Endothelial cell of umbilical vein (primary cell): ENCODE data around the gene SYT8. TPM values are rescaled to one million over a fixed set of nuclear protein-coding genes. Genes with fewer than 3 reads are reported as not detected.

Experiments
- BruUV-seq: library from RNA; stranded (reverse); fragments of 400-500 nt; replicated peaks from 2 replicates; lab custom pipeline; 2021; lab: Mats Ljungman, UMichigan
- CTCF ChIA-PET: fragments of 300-600, 350-600 bp; sonication (Branson Sonifier 250); formaldehyde crosslinking; loops from one replicate; lab custom pipeline; 2021; ENCODE audit warnings: antibody characterized with exemption, inconsistent platforms; lab: Charles Lee
- POLR2A ChIA-PET: fragments of 300-600, 350-600 bp; sonication (Branson Sonifier 250); formaldehyde crosslinking; loops from one replicate; lab custom pipeline; 2021; ENCODE audit warnings: antibody characterized with exemption, inconsistent platforms; lab: Charles Lee
- DNase-seq: peaks from one replicate; pipeline ENCODE4 v3.0.0-alpha.2; 2011; ENCODE audit warnings: low read depth, low spot score
- FAIRE-seq: peaks from 2 replicates; lab custom pipeline; 2011; peaks lifted over from hg19 to GRCh38; lab: Jason Lieb, UNC
- H2AFZ ChIP-seq: 2 replicates; pipeline ENCODE4 v1.6.0; 2012; ENCODE audit warnings: low read depth, low read length, control low read depth, inconsistent platforms
- H3K27ac ChIP-seq: 2 replicates; pipeline ENCODE4 v1.5.1; 2011; ENCODE audit warnings: low read depth, mild to moderate bottlenecking, control low read depth, low read length, moderate library complexity; ENCODE audit not compliant: insufficient read depth
- H3K27me3 ChIP-seq, 2 experiments: 2 replicates each; pipeline versions ENCODE4 v1.6.0 to v1.6.1; 2011; ENCODE audit warnings: low read length in 2 of 2, mixed read lengths in 1 of 2; ENCODE audit not compliant: control insufficient read depth in 2 of 2, insufficient read depth in 2 of 2
- H3K36me3 ChIP-seq, 2 experiments: 2 replicates in 1 of 2; 3 replicates in 1 of 2; pipeline ENCODE4 v1.5.1; 2011; ENCODE audit warnings: low read length in 2 of 2, mild to moderate bottlenecking in 1 of 2, moderate library complexity in 1 of 2; ENCODE audit not compliant: control insufficient read depth in 2 of 2, insufficient read depth in 2 of 2; ENCODE audit errors: extremely low read depth in 1 of 2
- H3K4me1 ChIP-seq: 3 replicates; pipeline ENCODE4 v1.5.1; 2011; ENCODE audit warnings: mild to moderate bottlenecking, low read length; ENCODE audit not compliant: control insufficient read depth, insufficient read depth; ENCODE audit errors: extremely low read depth
- H3K4me2 ChIP-seq: 2 replicates; pipeline ENCODE4 v1.6.1; 2011; ENCODE audit warnings: low read length, control low read depth, mixed read lengths; ENCODE audit not compliant: insufficient read depth
- H3K4me3 ChIP-seq, 3 experiments: fragments of 200-600 bp in 1 of 3; sonication (generic), shearing (Covaris generic) in 1 of 3; replicated peaks in 1 of 3; 2 replicates each; pipeline ENCODE4 v1.5.1; 2011 to 2016; ENCODE audit warnings: control low read depth in 3 of 3, low read length in 3 of 3, mild to moderate bottlenecking in 2 of 3, inconsistent platforms in 1 of 3, low read depth in 1 of 3, moderate library complexity in 1 of 3; ENCODE audit not compliant: insufficient read depth in 1 of 3
- H3K79me2 ChIP-seq: 2 replicates; pipeline ENCODE4 v1.6.0; 2012; ENCODE audit warnings: low read length, inconsistent platforms; ENCODE audit not compliant: control insufficient read depth, insufficient read depth
- H3K9ac ChIP-seq: replicated peaks from 2 replicates; pipeline ENCODE3; 2011; ENCODE audit warnings: low read length, control low read depth; ENCODE audit not compliant: insufficient read depth; ENCODE audit errors: extremely low read depth
- H3K9me1 ChIP-seq: replicated peaks from 3 replicates; pipeline ENCODE4 v1.6.0; 2011; ENCODE audit warnings: mild to moderate bottlenecking, low read length; ENCODE audit not compliant: control insufficient read depth, insufficient read depth; ENCODE audit errors: extremely low read depth
- H3K9me3 ChIP-seq: replicated peaks from 2 replicates; pipeline ENCODE4 v1.5.1; 2012; ENCODE audit warnings: low read length, inconsistent platforms; ENCODE audit not compliant: control insufficient read depth, insufficient read depth
- H4K20me1 ChIP-seq: replicated peaks from 2 replicates; pipeline ENCODE3; 2011; ENCODE audit warnings: mild to moderate bottlenecking, low read length; ENCODE audit not compliant: control insufficient read depth, insufficient read depth; ENCODE audit errors: extremely low read depth
- CTCF ChIP-seq, 2 donors: IDR thresholded peaks; 1 replicate in 1 of 2; 2 replicates in 1 of 2; pipeline ENCODE4 v1.5.1; 2011; ENCODE audit warnings: low read length in 2 of 2, mild to moderate bottlenecking in 2 of 2, moderate library complexity in 2 of 2, control low read depth in 1 of 2, inconsistent platforms in 1 of 2, low read depth in 1 of 2; ENCODE audit not compliant: insufficient read depth in 1 of 2; ENCODE audit errors: extremely low read depth in 1 of 2
- EZH2 ChIP-seq: IDR thresholded peaks from 2 replicates; pipeline ENCODE4 v1.6.1; 2012; ENCODE audit warnings: borderline replicate concordance, low read depth, mild to moderate bottlenecking, moderate library complexity, low read length, inconsistent platforms; ENCODE audit not compliant: severe bottlenecking
- FOS ChIP-seq: IDR thresholded peaks from 2 replicates; pipeline ENCODE4 v1.6.1; 2011; ENCODE audit warnings: mild to moderate bottlenecking, low read length, moderate library complexity, borderline replicate concordance; ENCODE audit not compliant: insufficient read depth
- GATA2 ChIP-seq: IDR thresholded peaks from 2 replicates; pipeline ENCODE4 v1.7.0; 2011; ENCODE audit warnings: low read depth, mild to moderate bottlenecking, moderate library complexity, mixed read lengths, low read length; ENCODE audit not compliant: insufficient read length, insufficient read depth
- JUN ChIP-seq: IDR thresholded peaks from 2 replicates; pipeline ENCODE4 v1.6.1; 2011; ENCODE audit warnings: borderline replicate concordance, low read depth; ENCODE audit not compliant: insufficient read length, insufficient read depth
- MAX ChIP-seq: IDR thresholded peaks from 2 replicates; pipeline ENCODE4 v1.6.1; 2011; ENCODE audit not compliant: insufficient read depth, insufficient read length
- MYC ChIP-seq: IDR thresholded peaks from one replicate; pipeline ENCODE4 v1.6.1; 2011; ENCODE audit warnings: mild to moderate bottlenecking, low read depth, low read length
- POLR2A ChIP-seq: IDR thresholded peaks from 2 replicates; pipeline ENCODE4 v1.6.1; 2012; ENCODE audit warnings: low read depth, mild to moderate bottlenecking, control low read depth, low read length
- POLR2AphosphoS5 ChIP-seq: IDR thresholded peaks from 2 replicates; pipeline ENCODE4 v1.6.1; 2012; ENCODE audit warnings: low read depth, mild to moderate bottlenecking, control low read depth, low read length, moderate library complexity; ENCODE audit not compliant: insufficient read depth
- dilution Hi-C: fragments of 300-500 bp; cut with MboI; formaldehyde crosslinking; loops from one replicate; pipeline ENCODE4 v1.15.0; 2019; ENCODE audit warnings: low sequenced_read_pairs; ENCODE audit not compliant: extremely low pct_ligation_motif_present
- intact Hi-C: fragments of 100-400 bp; cut with micrococcal nuclease; formaldehyde crosslinking; loops from one replicate; pipeline ENCODE4 v1.10.0; 2022
- polyA plus RNA-seq, 4 experiments: library from polyadenylated mRNA; depleted of rRNA in 3 of 4; stranded (reverse) in 3 of 4; unstranded in 1 of 4; fragments of >200 nt; gene quantifications; 2 replicates each; pipeline versions ENCODE4 v1.2.1 to v1.2.3, GENCODE V29; 2011 to 2012; ENCODE audit warnings: missing spikeins in 1 of 4
- total RNA-seq: library from RNA; stranded (reverse); gene quantifications from 2 replicates; pipeline ENCODE4 v1.2.3, GENCODE V29; 2021

The SYT8 gene
- total and polyA plus RNA-seq, 2 donors (not counting 3 experiments of a cell fraction or from before 2014, with no cell fraction given) = not detected

GRCh38 chr11:1843796-1844195 is 9.0 kb downstream of the SYT8 start:
- POLR2A ChIA-PET = no interaction called here
- Histone ChIP-seq H3K36me3 (no peaks in the 10 kb centered on the region), H2AFZ (no peak overlapping the region)

More at GRCh38 chr11:1843796-1844195, 9.0 kb downstream of the SYT8 start:
- intact Hi-C loops = no loop called here
- CTCF ChIA-PET = interaction anchor here (1.4 to 1.7 kb wide), 2 partner anchors 11 to 38 kb away, joined by 5 to 6 read pairs; no protein-coding TSS in a partner anchor
- no peak overlapping the region for H3K9ac ChIP-seq
- no peak overlapping the region for H3K27ac ChIP-seq
- H3K27me3 ChIP-seq = no peaks in the 10 kb centered on the region
- no peaks in the 10 kb centered on the region for H3K4me1 ChIP-seq
- H3K4me3 ChIP-seq = no peak overlapping the region
- DNase-seq = no peak
- dilution Hi-C loops = no loop called here
- H3K79me2 ChIP-seq = no peaks in the 10 kb centered on the region
- no peak overlapping the region for H3K4me2 ChIP-seq
- H4K20me1 ChIP-seq = no peaks in the 10 kb centered on the region
- BruUV-seq = no TSS peak
- no peaks in the 10 kb centered on the region for H3K9me3 ChIP-seq
- no peaks in the 10 kb centered on the region for H3K9me1 ChIP-seq
- no peak for TF ChIP-seq FOS
- no peak for TF ChIP-seq MAX
- no peak for TF ChIP-seq MYC
- no peak for TF ChIP-seq CTCF (IDR thresholded peaks at IDR 0.05; ENCODE audit: extremely low read depth in 1 of 2, insufficient read depth in 1 of 2, low read depth in 1 of 2, low read length in 2 of 2)
- TF ChIP-seq GATA2 = no peak
- no peak for TF ChIP-seq POLR2AphosphoS5
- TF ChIP-seq EZH2 = no peak
- TF ChIP-seq JUN = no peak
- TF ChIP-seq POLR2A = no peak
- FAIRE-seq = no peak
